ENCODE measurements around the gene ZC3HAV1.
"Not testable (repeated sequence)": the region's sequence is repeated elsewhere in the genome, so short reads cannot be mapped to it uniquely, and the experiment has no call there.

Gene ZC3HAV1

GRCh38 chr7:139086454-139086853, 23.1 kb downstream of the ZC3HAV1 start:
- DNase-seq (ENCODE audit: low read depth), result no peak

- no peak for DNase-seq (ENCODE audit: low read depth)
These were observed 24.8 kb downstream of the ZC3HAV1 start for GRCh38 chr7:139084709-139085108.

- no peak for DNase-seq (ENCODE audit: low read depth)
These were observed 27.9 kb downstream of the ZC3HAV1 start for GRCh38 chr7:139081584-139081983.

- no peak for DNase-seq (ENCODE audit: low read depth)
These were observed 28.6 kb downstream of the ZC3HAV1 start for GRCh38 chr7:139080905-139081304.

- DNase-seq (ENCODE audit: low read depth), result no peak
These were observed 29.7 kb downstream of the ZC3HAV1 start for GRCh38 chr7:139079861-139080260.

GRCh38 chr7:139078911-139079310, 30.6 kb downstream of the ZC3HAV1 start:
- DNase-seq (ENCODE audit: low read depth), result no peak

GRCh38 chr7:139078399-139078798, 31.1 kb downstream of the ZC3HAV1 start:
- peak; percentile 20 for DNase-seq (ENCODE audit: low read depth)

GRCh38 chr7:139077706-139078105, 31.8 kb downstream of the ZC3HAV1 start:
- DNase-seq (ENCODE audit: low read depth), result not testable (repeated sequence)

- DNase-seq (ENCODE audit: low read depth), result no peak
These were observed 33.4 kb downstream of the ZC3HAV1 start for GRCh38 chr7:139075871-139076686.

GRCh38 chr7:139075031-139075652, 34.4 kb downstream of the ZC3HAV1 start:
- peak; percentile 42 for DNase-seq (ENCODE audit: low read depth)

GRCh38 chr7:139072796-139073195, 36.7 kb downstream of the ZC3HAV1 start:
- no peak for DNase-seq (ENCODE audit: low read depth)

GRCh38 chr7:139071680-139072079, 37.8 kb downstream of the ZC3HAV1 start:
- no peak for DNase-seq (ENCODE audit: low read depth)

- DNase-seq (ENCODE audit: low read depth), result no peak
These were observed 40.7 kb downstream of the ZC3HAV1 start for GRCh38 chr7:139068544-139069399.

- no peak for DNase-seq (ENCODE audit: low read depth)
These were observed 43.2 kb downstream of the ZC3HAV1 start for GRCh38 chr7:139066315-139066714.

GRCh38 chr7:139065323-139065722, 44.2 kb downstream of the ZC3HAV1 start:
- no peak for DNase-seq (ENCODE audit: low read depth)

- DNase-seq (ENCODE audit: low read depth), result no peak
These were observed 48.1 kb downstream of the ZC3HAV1 start for GRCh38 chr7:139061416-139061815.

- no peak for DNase-seq (ENCODE audit: low read depth)
These were observed 48.8 kb downstream of the ZC3HAV1 start for GRCh38 chr7:139060695-139061237.

- no peak for DNase-seq (ENCODE audit: low read depth)
These were observed 49.6 kb downstream of the ZC3HAV1 start for GRCh38 chr7:139059905-139060304.

- DNase-seq (ENCODE audit: low read depth), result no peak
These were observed 50.6 kb downstream of the ZC3HAV1 start for GRCh38 chr7:139058943-139059342.

- DNase-seq (ENCODE audit: low read depth), result no peak
These were observed 53.8 kb downstream of the ZC3HAV1 start for GRCh38 chr7:139055674-139056073.

GRCh38 chr7:139054656-139055055, 54.9 kb downstream of the ZC3HAV1 start:
- not testable (repeated sequence) for DNase-seq (ENCODE audit: low read depth)

GRCh38 chr7:139054101-139054500, 55.4 kb downstream of the ZC3HAV1 start:
- DNase-seq (ENCODE audit: low read depth), result no peak

All from non-pigmented ciliary epithelial cell (primary cell).